ENCODE data around the gene AADACL4. TPM values are rescaled to one million over a fixed set of nuclear protein-coding genes. Genes with fewer than 3 reads are reported as not detected.

Gene AADACL4
- polyA plus RNA-seq, 1 donor from 2014 or later = not detected

DNA sequence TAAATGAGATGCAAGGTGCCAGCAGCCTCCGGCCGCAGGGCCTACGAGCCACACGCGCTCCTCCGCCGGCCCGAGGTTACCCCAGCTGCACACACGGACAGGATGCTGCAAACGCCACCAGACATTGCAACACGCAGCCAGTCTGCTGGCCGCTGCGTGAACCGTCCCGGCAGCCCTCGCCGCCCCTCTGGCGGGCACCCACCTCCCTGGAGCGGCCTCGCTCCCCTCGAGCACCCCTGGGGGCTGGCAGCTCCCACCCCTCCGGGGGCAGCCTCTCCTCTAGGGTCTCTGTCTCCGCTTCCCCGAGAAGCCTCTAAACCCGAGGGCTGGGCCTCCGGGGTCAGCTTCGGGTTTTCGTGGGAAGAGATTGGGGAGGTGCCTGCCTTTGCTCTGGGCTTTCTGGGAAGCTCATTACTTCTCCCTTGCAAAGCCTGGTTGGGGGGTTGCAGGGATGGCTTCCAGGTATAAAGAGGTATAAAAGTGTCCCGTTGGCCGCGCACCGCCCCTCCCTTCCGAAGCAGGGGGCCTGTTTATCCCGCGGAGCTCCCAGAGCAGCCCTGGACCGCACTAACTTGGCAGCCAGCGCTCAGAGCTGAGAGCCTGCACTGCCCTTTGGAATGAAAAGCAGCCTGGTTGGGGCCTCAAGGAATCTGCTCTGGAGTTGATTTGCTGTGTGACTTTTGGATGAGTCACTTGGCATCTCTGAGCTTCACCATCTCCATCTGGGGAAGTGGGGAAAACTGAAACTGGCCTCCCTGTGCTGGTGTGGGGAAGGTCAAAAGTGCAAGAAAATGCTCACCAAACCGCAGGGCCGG, 47.7 kb upstream of the AADACL4 start:
- Histone ChIP-seq H3K79me2 (replicated peaks; ENCODE audit: insufficient read depth, low read length) (no peaks in the 10 kb centered on the region), H4K20me1 (ENCODE audit: insufficient read depth) (no peaks in the 10 kb centered on the region), H3K27ac (ENCODE audit: low read length) (no peak overlapping the region), H3K4me2 (ENCODE audit: low read length) (no peak overlapping the region), H3K4me3 (ENCODE audit: low read length) (peak overlapping the region; percentile 49), H3K36me3 (ENCODE audit: insufficient read depth, low read length) (no peaks in the 10 kb centered on the region), H3F3A (ENCODE audit: insufficient read depth, low read length, poor library complexity, severe bottlenecking) (no peaks in the 10 kb centered on the region), H3K9ac (ENCODE audit: low read length) (peak overlapping the region; percentile 12), H2AFZ (ENCODE audit: low read depth, low read length) (no peak overlapping the region), H3K9me3 (ENCODE audit: low read length) (no peaks in the 10 kb centered on the region), H3K27me3 (ENCODE audit: insufficient read depth, low read depth, low read length) (peaks cover 20% of the 10 kb centered on the region), H3K9me2 (ENCODE audit: insufficient read depth, low read length) (no peaks in the 10 kb centered on the region)
- TF ChIP-seq, protein P1, sequence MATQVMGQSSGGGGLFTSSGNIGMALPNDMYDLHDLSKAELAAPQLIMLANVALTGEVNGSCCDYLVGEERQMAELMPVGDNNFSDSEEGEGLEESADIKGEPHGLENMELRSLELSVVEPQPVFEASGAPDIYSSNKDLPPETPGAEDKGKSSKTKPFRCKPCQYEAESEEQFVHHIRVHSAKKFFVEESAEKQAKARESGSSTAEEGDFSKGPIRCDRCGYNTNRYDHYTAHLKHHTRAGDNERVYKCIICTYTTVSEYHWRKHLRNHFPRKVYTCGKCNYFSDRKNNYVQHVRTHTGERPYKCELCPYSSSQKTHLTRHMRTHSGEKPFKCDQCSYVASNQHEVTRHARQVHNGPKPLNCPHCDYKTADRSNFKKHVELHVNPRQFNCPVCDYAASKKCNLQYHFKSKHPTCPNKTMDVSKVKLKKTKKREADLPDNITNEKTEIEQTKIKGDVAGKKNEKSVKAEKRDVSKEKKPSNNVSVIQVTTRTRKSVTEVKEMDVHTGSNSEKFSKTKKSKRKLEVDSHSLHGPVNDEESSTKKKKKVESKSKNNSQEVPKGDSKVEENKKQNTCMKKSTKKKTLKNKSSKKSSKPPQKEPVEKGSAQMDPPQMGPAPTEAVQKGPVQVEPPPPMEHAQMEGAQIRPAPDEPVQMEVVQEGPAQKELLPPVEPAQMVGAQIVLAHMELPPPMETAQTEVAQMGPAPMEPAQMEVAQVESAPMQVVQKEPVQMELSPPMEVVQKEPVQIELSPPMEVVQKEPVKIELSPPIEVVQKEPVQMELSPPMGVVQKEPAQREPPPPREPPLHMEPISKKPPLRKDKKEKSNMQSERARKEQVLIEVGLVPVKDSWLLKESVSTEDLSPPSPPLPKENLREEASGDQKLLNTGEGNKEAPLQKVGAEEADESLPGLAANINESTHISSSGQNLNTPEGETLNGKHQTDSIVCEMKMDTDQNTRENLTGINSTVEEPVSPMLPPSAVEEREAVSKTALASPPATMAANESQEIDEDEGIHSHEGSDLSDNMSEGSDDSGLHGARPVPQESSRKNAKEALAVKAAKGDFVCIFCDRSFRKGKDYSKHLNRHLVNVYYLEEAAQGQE (IDR thresholded peaks at IDR 0.05; ENCODE audit: borderline replicate concordance) = no peak
- TF ChIP-seq RAD21 (conservative IDR thresholded peaks at IDR 0.05) = no peak
- TF ChIP-seq, protein P2, sequence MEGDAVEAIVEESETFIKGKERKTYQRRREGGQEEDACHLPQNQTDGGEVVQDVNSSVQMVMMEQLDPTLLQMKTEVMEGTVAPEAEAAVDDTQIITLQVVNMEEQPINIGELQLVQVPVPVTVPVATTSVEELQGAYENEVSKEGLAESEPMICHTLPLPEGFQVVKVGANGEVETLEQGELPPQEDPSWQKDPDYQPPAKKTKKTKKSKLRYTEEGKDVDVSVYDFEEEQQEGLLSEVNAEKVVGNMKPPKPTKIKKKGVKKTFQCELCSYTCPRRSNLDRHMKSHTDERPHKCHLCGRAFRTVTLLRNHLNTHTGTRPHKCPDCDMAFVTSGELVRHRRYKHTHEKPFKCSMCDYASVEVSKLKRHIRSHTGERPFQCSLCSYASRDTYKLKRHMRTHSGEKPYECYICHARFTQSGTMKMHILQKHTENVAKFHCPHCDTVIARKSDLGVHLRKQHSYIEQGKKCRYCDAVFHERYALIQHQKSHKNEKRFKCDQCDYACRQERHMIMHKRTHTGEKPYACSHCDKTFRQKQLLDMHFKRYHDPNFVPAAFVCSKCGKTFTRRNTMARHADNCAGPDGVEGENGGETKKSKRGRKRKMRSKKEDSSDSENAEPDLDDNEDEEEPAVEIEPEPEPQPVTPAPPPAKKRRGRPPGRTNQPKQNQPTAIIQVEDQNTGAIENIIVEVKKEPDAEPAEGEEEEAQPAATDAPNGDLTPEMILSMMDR (IDR thresholded peaks at IDR 0.05; ENCODE audit: poor library complexity, severe bottlenecking) = no peak
- no peak for TF ChIP-seq TAF1 (IDR thresholded peaks at IDR 0.05; ENCODE audit: low read depth)
- no peak for TF ChIP-seq POLR2AphosphoS5 (IDR thresholded peaks at IDR 0.05)
- no peak for TF ChIP-seq EZH2 (IDR thresholded peaks at IDR 0.05; ENCODE audit: borderline replicate concordance, insufficient read depth, low read length, poor library complexity, severe bottlenecking)
- no peak for TF ChIP-seq EP300 (conservative IDR thresholded peaks at IDR 0.05; ENCODE audit: poor library complexity, severe bottlenecking)
- no peak for TF ChIP-seq MXI1 (conservative IDR thresholded peaks at IDR 0.05; ENCODE audit: poor library complexity, severe bottlenecking)
- TF ChIP-seq SMC3 (conservative IDR thresholded peaks at IDR 0.05; ENCODE audit: poor library complexity) = no peak

DNA sequence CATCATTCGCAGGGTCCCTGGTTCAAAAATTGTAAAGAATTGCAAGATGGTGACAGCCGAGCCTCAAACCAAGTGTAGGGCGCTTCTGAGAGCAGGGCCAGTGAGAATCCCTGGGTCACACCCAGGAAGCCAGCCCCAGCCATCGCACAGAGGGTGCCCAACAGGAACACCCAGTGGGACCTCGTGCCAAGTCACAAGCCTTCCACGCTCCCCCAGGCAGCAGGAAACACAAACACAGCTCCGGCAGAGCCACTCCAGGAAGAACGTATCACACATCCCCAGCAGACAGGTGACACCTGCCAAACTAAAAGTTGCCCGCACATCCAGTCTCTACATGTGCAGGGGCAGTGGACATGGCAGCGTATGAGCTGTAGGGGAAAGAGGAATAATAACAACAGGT, 46.1 kb upstream of the AADACL4 start:
- no peak overlapping the region for H3K4me2 ChIP-seq (ENCODE audit: low read length)
- H3K36me3 ChIP-seq (ENCODE audit: insufficient read depth, low read length) = no peaks in the 10 kb centered on the region
- H3K27ac ChIP-seq (ENCODE audit: low read length) = no peak overlapping the region
- H3K9me3 ChIP-seq (ENCODE audit: low read length) = no peaks in the 10 kb centered on the region
- H3K9me2 ChIP-seq (ENCODE audit: insufficient read depth, low read length) = no peaks in the 10 kb centered on the region
- TF ChIP-seq RAD21 (conservative IDR thresholded peaks at IDR 0.05) = no peak
- TF ChIP-seq TAF1 (IDR thresholded peaks at IDR 0.05; ENCODE audit: low read depth) = no peak
- no peak for TF ChIP-seq MXI1 (conservative IDR thresholded peaks at IDR 0.05; ENCODE audit: poor library complexity, severe bottlenecking)
- H3K27me3 ChIP-seq (ENCODE audit: insufficient read depth, low read depth, low read length) = peaks cover 20% of the 10 kb centered on the region
- no peak overlapping the region for H3K4me3 ChIP-seq (ENCODE audit: low read length)
- H3F3A ChIP-seq (ENCODE audit: insufficient read depth, low read length, poor library complexity, severe bottlenecking) = no peaks in the 10 kb centered on the region
- no peaks in the 10 kb centered on the region for H3K79me2 ChIP-seq (replicated peaks; ENCODE audit: insufficient read depth, low read length)
- H3K9ac ChIP-seq (ENCODE audit: low read length) = no peak overlapping the region
- no peaks in the 10 kb centered on the region for H4K20me1 ChIP-seq (ENCODE audit: insufficient read depth)
- no peak overlapping the region for H2AFZ ChIP-seq (ENCODE audit: low read depth, low read length)
